Measurements from ENCODE around the gene DUSP5.

Gene DUSP5

GRCh38 chr10:110512461-110513187 is 14.9 kb downstream of the DUSP5 start:
- ChIA-PET CTCF (interaction anchor here (0.7 to 2.9 kb wide), 10 partner anchors 14 to 202 kb away, joined by 3 to 13 read pairs (median 5); no protein-coding TSS in a partner anchor), POLR2A (interaction anchor here (1.3 to 1.6 kb wide), 4 partner anchors 9 to 158 kb away, joined by 3 to 12 read pairs (median 6); no protein-coding TSS in a partner anchor)

GRCh38 chr10:110513949-110514348 is 16.2 kb downstream of the DUSP5 start:
- POLR2A ChIA-PET: interaction anchor here (1.6 kb wide), 1 partner anchor 11 kb away, joined by 12 read pairs; no protein-coding TSS in a partner anchor
- CTCF ChIA-PET: interaction anchor here (1.2 to 2.9 kb wide), 3 partner anchors 20 to 181 kb away, joined by 3 to 13 read pairs (median 6); no protein-coding TSS in a partner anchor
- DNase-seq (ENCODE audit: extremely low spot score): no peak
- TF ChIP-seq CTCF (IDR thresholded peaks at IDR 0.05; ENCODE audit: control extremely low read depth, extremely low read depth, low read depth, missing control alignments): no peak

More at GRCh38 chr10:110512461-110513187, 14.9 kb downstream of the DUSP5 start:
- no peak for DNase-seq (ENCODE audit: extremely low spot score)
- TF ChIP-seq CTCF (IDR thresholded peaks at IDR 0.05; ENCODE audit: control extremely low read depth, extremely low read depth, low read depth, missing control alignments): no peak

- CTCF ChIA-PET: interaction anchor here (1.2 to 2.1 kb wide), 2 partner anchors 20 to 181 kb away, joined by 3 to 6 read pairs; no protein-coding TSS in a partner anchor
- POLR2A ChIA-PET: no interaction called here
- no peak for DNase-seq (ENCODE audit: extremely low spot score)
- no peak for TF ChIP-seq CTCF (IDR thresholded peaks at IDR 0.05; ENCODE audit: control extremely low read depth, extremely low read depth, low read depth, missing control alignments)
Observed at GRCh38 chr10:110514848-110515247, 17.1 kb downstream of the DUSP5 start.

GRCh38 chr10:110516815-110517492 is 19.2 kb downstream of the DUSP5 start:
- ChIA-PET CTCF (no interaction called here), POLR2A (no interaction called here)
- TF ChIP-seq CTCF (IDR thresholded peaks at IDR 0.05; ENCODE audit: control extremely low read depth, extremely low read depth, low read depth, missing control alignments): no peak

GRCh38 chr10:110522365-110522988 is 24.8 kb downstream of the DUSP5 start:
- ChIA-PET CTCF (interaction anchor here (0.8 to 1.6 kb wide), 4 partner anchors 11 to 180 kb away, joined by 3 to 5 read pairs (median 4); no protein-coding TSS in a partner anchor), POLR2A (no interaction called here)
- DNase-seq (ENCODE audit: extremely low spot score): no peak
- no peak for TF ChIP-seq CTCF (IDR thresholded peaks at IDR 0.05; ENCODE audit: control extremely low read depth, extremely low read depth, low read depth, missing control alignments)

More at GRCh38 chr10:110516815-110517492, 19.2 kb downstream of the DUSP5 start:
- no peak for DNase-seq (ENCODE audit: extremely low spot score)

GRCh38 chr10:110523736-110524135 is 26.0 kb downstream of the DUSP5 start:
- CTCF ChIA-PET: interaction anchor here (1.6 kb wide), 1 partner anchor 23 kb away, joined by 4 read pairs; no protein-coding TSS in a partner anchor

More at GRCh38 chr10:110523736-110524135, 26.0 kb downstream of the DUSP5 start:
- DNase-seq (ENCODE audit: extremely low spot score): no peak
- POLR2A ChIA-PET: no interaction called here
- no peak for TF ChIP-seq CTCF (IDR thresholded peaks at IDR 0.05; ENCODE audit: control extremely low read depth, extremely low read depth, low read depth, missing control alignments)
